CD4-positive, alpha-beta T cell treated with Interleukin-21 for 1 hour (primary cell): ENCODE results near the gene RPAP2.
"Not testable (repeated sequence)": the region's sequence is repeated elsewhere in the genome, so short reads cannot be mapped to it uniquely, and the experiment has no call there.

Source experiments
- DNase-seq: peaks from one replicate; pipeline ENCODE4 v3.0.0-alpha.2; 2020

RPAP2 gene

DNA sequence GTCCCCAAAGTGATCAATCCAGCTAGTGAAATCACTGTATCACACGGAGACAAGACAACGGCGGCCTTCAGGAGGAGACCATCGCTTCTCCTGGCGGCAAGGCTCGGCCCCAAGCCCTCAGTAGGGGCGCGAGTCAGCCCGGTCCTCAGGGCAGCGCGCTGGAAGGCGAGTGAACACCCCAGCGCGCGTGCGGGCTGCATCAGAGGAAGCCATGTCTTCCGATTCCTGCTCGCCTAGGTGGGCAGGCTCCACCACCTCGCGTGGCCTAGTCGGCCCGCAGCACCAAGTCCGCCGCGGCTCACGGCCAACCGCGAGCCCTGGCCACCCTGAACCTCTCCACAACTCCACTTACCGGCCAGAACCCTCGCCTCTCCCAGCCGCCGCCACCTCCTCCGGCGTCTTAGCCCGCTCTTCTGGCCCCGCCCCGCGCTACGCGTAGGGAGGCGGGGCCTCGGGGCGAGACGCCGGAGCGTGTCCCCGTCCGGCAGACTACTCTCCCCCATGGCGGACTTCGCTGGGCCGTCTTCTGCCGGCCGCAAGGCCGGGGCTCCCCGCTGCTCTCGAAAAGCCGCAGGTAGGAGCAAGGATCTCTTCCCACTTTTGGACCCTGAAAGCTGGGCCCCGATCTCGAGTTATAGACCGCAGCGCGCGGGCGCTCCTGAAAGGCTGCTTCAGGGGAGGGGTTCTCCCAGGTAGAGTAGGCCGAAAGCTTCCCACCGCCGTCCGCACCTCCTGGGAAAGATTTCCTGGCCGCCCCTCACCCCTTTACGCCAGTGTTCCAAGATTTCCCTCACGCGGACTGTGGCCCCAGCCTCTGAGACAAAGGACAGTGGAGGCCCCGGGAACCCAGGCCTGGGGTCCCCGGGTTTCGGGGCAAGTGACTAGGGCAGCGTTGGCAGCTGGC is at the start of gene RPAP2, which contains the start of gene GLMN:
Gene RPAP2 (plus strand): TSS at position 487 of the 904 bp plus-strand sequence. CDS start 15 bp downstream, at position 502.
Gene GLMN (minus strand): TSS at position 415 of the 904 bp plus-strand sequence. CDS start 988 bp downstream, outside the sequence.
- peak; percentile 78 for DNase-seq

DNA sequence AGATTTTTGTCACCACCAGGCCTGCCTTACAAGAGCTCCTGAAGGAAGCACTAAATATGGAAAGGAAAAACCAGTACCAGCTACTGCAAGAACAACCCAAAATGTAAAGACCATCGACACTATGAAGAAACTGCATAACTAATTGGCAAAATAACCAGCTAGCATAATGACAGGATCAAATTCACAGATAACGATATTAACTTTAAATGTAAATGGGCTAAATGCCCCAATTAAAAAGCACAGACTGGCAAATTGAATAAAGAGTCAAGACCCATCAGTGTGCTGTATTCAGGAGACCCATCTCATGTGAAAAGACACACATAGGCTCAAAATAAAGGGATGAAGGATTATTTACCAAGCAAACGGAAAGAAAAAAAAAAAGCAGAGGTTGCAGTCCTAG is 44.1 kb upstream of the RPAP2 start:
- not testable (repeated sequence) for DNase-seq

GRCh38 chr1:92259350-92259749 is 39.5 kb upstream of the RPAP2 start:
- no peak for DNase-seq

- no peak for DNase-seq
Measured at GRCh38 chr1:92262516-92262915, 36.3 kb upstream of the RPAP2 start.

DNA sequence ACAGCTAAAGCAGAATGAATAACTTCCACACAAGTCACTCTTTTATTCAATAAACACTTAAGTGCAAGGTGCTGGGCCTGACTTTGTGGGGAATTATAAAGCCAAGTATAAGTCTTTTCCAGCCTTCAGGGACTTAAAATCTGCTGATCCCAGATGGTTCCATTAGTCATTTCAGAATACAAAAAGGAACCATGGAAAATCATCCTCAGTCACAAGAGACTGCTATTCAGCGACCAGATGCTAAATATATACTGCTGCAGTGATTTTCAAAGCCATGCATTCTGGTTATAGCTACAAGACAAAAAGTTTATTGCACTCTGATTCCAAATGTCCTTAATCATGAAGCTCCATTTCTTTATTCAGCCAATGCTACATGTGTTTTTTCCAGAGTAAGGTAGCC is 25.8 kb upstream of the RPAP2 start:
- no peak for DNase-seq

- no peak for DNase-seq
Measured at GRCh38 chr1:92274939-92275338, 23.9 kb upstream of the RPAP2 start.

DNA sequence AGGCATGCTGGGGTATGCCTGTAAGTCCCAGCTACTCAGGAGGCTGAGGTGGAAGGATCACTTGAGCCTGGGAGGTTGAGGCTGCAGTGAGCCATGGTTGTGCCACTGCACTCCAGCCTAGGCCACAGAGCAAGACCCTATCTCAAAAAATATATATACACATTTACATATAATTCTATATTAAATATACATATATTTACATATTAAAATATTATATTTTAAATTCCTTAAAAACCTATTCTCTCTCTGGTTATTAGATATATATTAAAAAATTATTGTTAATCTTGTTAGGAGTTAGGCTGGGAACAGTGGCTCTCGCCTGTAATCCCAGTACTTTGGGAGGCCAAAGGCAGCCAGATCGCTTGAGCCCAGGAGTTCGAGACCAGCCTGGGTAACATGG is 22.8 kb upstream of the RPAP2 start:
- DNase-seq: no peak

DNA sequence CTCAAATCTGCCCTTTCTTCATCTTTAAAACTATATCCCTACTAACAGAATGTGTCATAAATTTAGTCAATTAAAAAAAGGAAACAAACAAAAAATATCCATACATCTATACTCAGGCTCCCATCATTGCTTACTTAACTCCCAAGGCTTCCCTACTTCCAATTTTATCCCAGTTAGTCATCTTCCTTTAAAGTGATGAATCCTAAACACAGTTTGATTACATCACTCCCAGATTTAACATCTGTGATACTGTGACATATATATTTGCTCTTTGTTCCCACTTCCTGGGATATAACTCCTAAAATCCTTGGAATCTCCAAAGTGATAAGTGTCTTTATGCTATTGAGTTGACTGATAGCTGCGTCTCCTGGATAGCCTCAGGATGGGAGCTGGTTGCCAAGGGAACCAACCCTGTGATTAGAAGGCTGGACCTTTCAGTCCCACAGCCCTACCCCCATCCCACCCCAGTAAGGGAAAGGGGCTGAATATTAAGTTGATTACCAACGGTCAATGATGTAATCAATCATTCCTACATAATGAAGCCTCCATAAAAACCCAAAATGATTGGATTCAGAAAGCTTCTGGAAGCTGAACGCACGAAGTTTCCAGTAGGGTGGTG is 21.6 kb upstream of the RPAP2 start:
- DNase-seq: no peak

- DNase-seq: not testable (repeated sequence)
Measured at GRCh38 chr1:92279781-92280180, 19.1 kb upstream of the RPAP2 start.

DNA sequence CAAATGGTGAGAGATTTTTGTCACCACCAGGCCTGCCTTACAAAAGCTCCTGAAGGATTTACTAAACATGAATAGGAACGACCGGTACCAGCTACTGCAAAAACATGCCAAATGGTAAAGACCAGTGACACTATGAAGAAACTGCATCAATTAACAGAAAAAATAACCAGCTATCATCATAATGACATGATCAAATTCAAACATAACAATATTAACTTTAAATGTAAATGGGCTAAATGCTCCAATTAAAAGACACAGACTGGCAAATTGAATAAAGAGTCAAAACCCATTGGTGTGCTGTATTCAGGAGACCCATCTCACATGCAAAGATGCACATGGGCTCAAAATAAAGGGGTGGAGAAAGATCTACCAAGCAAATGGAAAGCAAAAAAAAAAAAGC is 17.4 kb upstream of the RPAP2 start:
- DNase-seq: not testable (repeated sequence)

- DNase-seq: peak; percentile 41
Measured at GRCh38 chr1:92291372-92291999, 7.4 kb upstream of the RPAP2 start.

GRCh38 chr1:92298213-92298572 is 666 bp upstream of the RPAP2 start:
- no peak for DNase-seq

DNA sequence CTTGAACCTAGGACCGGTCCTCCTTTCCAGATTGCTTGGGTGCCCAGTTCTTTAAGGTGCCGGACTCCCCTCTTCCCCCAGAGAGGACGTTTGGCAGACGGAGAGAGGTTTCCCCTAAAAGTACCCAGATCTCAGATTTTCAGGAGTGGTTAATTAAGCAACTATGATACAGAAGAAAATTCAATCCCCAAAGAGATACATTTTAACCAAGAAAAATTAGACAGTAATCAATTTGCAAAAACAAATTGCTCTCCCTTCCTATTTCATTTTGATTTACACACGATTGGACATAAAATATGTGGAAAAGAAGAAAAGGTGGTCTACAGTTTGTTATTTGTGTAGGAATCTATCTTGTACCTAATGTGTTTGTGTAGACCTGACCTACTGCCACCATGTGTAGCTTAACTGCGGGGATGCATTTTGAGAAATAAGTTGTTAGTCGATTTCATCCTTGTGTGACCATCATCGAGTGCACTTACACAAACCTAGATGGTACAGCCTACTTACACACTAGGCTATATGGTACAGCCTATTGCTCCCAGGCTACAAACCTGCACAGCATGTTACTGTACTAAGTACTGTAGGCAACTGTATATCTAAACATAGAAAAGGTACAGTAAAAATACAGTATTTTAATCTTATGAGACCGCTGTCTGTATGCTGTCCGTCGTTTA is 755 bp downstream of the RPAP2 start:
- DNase-seq: no peak

- DNase-seq: no peak
Measured at GRCh38 chr1:92301021-92301420, 2.2 kb downstream of the RPAP2 start.

- DNase-seq: no peak
Measured at GRCh38 chr1:92306020-92306419, 7.2 kb downstream of the RPAP2 start.

GRCh38 chr1:92307980-92308379 is 9.1 kb downstream of the RPAP2 start:
- no peak for DNase-seq

- peak; percentile 56 for DNase-seq
Measured at GRCh38 chr1:92310185-92310597, 11.3 kb downstream of the RPAP2 start.

DNA sequence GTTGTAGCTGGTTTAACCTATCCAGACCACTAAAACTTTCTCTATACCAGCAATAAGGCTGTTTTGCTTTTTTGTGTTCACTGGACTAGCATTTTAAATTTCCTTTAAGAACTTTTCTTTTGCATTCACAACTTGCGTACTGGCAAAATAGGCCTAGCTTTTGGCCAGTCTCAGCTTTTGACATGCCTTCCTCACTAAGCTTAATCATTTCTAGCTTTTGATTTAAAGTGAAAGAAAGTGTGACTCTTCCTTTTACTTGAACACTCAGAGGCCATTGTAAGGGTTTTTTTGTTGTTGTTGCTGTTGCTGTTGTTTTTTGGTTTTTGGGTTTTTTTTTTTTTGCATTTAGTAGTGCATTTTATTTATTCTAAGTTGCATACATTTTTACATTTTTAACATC is 15.2 kb downstream of the RPAP2 start:
- no peak for DNase-seq

DNA sequence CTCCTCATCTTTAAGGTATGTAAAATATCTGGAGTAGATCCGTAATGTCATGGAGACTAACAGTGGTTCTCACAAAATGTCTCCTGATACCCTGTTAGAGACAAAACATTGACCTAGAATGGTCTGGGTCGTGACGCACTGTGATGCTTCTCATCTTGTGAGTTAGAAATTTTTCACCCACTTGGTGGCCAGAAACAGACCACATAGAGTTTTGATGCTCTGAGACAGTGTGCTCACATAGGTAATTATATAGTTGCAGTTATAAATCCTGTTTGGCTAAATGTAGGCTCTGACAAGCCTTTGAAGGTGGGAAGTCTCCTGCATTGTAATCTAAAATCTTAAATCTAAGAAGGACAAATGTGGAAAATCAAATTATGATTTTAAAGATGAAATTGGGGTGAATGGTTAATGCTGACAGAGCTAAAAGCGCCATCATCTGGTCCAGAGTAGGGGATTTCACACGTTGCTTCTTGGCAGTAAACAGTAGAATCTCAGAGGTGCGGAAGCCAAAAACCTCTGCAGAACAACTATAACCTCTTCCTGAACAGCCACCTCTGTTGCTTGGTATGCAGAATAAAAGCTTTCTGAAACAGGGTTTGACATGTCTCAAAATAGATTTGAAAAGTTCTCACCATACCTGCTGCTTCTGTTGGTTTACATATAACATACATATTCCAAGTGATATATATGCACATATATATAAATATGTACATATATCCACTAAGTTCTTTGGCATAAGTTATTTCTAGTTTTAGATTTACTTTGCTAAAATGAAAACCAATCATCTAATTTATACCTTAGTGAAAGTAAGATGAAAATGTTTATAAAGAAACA is 17.1 kb downstream of the RPAP2 start:
- peak; percentile 72 for DNase-seq

DNA sequence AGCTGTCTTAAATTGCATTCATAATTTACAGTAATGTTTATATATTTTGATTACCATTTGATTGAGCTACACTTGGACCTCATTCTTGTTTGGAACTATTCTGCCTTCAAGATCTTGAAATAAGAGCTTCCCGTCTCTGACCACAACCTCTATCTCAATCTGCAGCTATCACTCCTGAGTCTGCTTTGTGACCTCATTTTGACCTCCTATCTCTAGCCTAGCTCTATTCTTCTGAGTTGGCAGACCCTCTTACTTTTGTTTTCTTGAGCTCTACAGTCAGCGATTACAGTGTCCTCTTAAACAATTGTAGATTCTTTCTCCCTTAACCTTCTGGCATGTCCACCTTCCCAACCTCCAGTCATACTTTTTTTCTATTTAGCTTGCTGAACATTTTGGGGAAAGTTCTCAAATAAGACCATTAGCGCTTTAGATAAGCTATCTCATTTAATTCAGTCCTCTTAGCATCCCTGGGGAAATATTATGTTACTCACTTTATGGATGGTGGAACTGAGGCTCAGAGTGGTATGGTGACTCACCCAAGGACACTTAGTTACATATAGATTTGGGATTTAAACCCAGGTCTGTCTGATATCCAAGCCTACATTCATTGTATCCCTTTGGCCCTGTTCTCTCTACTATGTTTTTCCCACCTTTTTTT is 19.1 kb downstream of the RPAP2 start:
- DNase-seq: peak; percentile 46
